Endothelial cell (in vitro differentiated cells): ENCODE results near the gene ODAD2. TPM values are rescaled to one million over a fixed set of nuclear protein-coding genes. Genes with fewer than 3 reads are reported as not detected.

ENCODE experiments used
- DNase-seq: peaks from one replicate; pipeline ENCODE4 v3.0.0; 2021; ENCODE audit warnings: low spot score
- H3K27ac Mint-ChIP-seq: one replicate; pipeline ENCODE4 v1.8.0; 2021; ENCODE audit warnings: mixed read lengths, inconsistent platforms; ENCODE audit not compliant: unreplicated experiment
- H3K27me3 Mint-ChIP-seq: one replicate; pipeline ENCODE4 v1.8.0; 2021; ENCODE audit warnings: mild to moderate bottlenecking, moderate library complexity, mixed read lengths, inconsistent platforms; ENCODE audit not compliant: unreplicated experiment
- H3K36me3 Mint-ChIP-seq: one replicate; pipeline ENCODE4 v1.8.0; 2021; ENCODE audit warnings: mild to moderate bottlenecking, low read depth, mixed read lengths, inconsistent platforms; ENCODE audit not compliant: unreplicated experiment
- H3K4me1 Mint-ChIP-seq: one replicate; pipeline ENCODE4 v1.8.0; 2021; ENCODE audit warnings: mild to moderate bottlenecking, mixed read lengths, inconsistent platforms; ENCODE audit not compliant: unreplicated experiment
- H3K4me3 Mint-ChIP-seq: one replicate; pipeline ENCODE4 v1.8.0; 2021; ENCODE audit warnings: mild to moderate bottlenecking, mixed read lengths, inconsistent platforms; ENCODE audit not compliant: unreplicated experiment
- H3K9me3 Mint-ChIP-seq: one replicate; pipeline ENCODE4 v1.8.0; 2021; ENCODE audit warnings: mixed read lengths, inconsistent platforms; ENCODE audit not compliant: unreplicated experiment
- CTCF ChIP-seq: fragments of 200-600 bp; sonication (generic); IDR thresholded peaks from one replicate; pipeline ENCODE4 v1.5.0; 2021; ENCODE audit warnings: antibody characterized with exemption; ENCODE audit not compliant: unreplicated experiment
- total RNA-seq: library from RNA; stranded (reverse); fragmentation: NEBNext Ultra II Directional; extraction: Animal tissue kit (Norgen Biotek cat#: 25700); gene quantifications from one replicate; pipeline ENCODE4 v1.2.1, GENCODE V29; 2021; ENCODE audit not compliant: unreplicated experiment

Gene ODAD2
- total RNA-seq, 1 donor from 2014 or later, result 3.9 TPM

- H3K9me3 Mint-ChIP-seq, result no peaks in the 10 kb centered on the region
- H3K4me1 Mint-ChIP-seq, result peaks cover 15% of the 10 kb centered on the region
- DNase-seq, result no peak
- H3K36me3 Mint-ChIP-seq, result no peaks in the 10 kb centered on the region
- no peak for TF ChIP-seq CTCF
- peaks cover 2% of the 10 kb centered on the region for H3K27me3 Mint-ChIP-seq
- H3K27ac Mint-ChIP-seq, result no peak overlapping the region
- no peak overlapping the region for H3K4me3 Mint-ChIP-seq
Measured at GRCh38 chr10:28010821-28011220, 11.9 kb upstream of the ODAD2 start.

GRCh38 chr10:28008054-28008453 is 9.2 kb upstream of the ODAD2 start:
- no peaks in the 10 kb centered on the region for H3K36me3 Mint-ChIP-seq
- peaks cover 2% of the 10 kb centered on the region for H3K27me3 Mint-ChIP-seq
- no peak overlapping the region for H3K27ac Mint-ChIP-seq
- H3K4me1 Mint-ChIP-seq, result peaks cover 15% of the 10 kb centered on the region
- no peak for DNase-seq
- no peaks in the 10 kb centered on the region for H3K9me3 Mint-ChIP-seq
- no peak for TF ChIP-seq CTCF
- no peak overlapping the region for H3K4me3 Mint-ChIP-seq

- Mint-ChIP-seq H3K4me3 (no peak overlapping the region), H3K27me3 (peaks cover 1% of the 10 kb centered on the region), H3K4me1 (peaks cover 13% of the 10 kb centered on the region), H3K9me3 (no peaks in the 10 kb centered on the region), H3K27ac (no peak overlapping the region), H3K36me3 (no peaks in the 10 kb centered on the region)
- TF ChIP-seq CTCF, result no peak
- DNase-seq, result no peak
Measured at GRCh38 chr10:28001353-28001752, 2.5 kb upstream of the ODAD2 start.

GRCh38 chr10:27998178-27998953 is 513 bp downstream of the ODAD2 start:
- Mint-ChIP-seq H3K27ac (peak overlapping the region; percentile 62), H3K36me3 (no peaks in the 10 kb centered on the region), H3K4me1 (peaks cover 23% of the 10 kb centered on the region), H3K4me3 (peak overlapping the region; percentile 96), H3K9me3 (no peaks in the 10 kb centered on the region), H3K27me3 (peaks cover 1% of the 10 kb centered on the region)
- TF ChIP-seq CTCF, result no peak
- peak; percentile 53 for DNase-seq

GRCh38 chr10:27997865-27998177 is 1.1 kb downstream of the ODAD2 start:
- peaks cover 1% of the 10 kb centered on the region for H3K27me3 Mint-ChIP-seq

More at GRCh38 chr10:27997865-27998177, 1.1 kb downstream of the ODAD2 start:
- TF ChIP-seq CTCF, result no peak
- peaks cover 23% of the 10 kb centered on the region for H3K4me1 Mint-ChIP-seq
- H3K27ac Mint-ChIP-seq, result peak overlapping the region; percentile 62
- H3K9me3 Mint-ChIP-seq, result no peaks in the 10 kb centered on the region
- H3K36me3 Mint-ChIP-seq, result no peaks in the 10 kb centered on the region
- DNase-seq, result no peak
- peak overlapping the region; percentile 90 for H3K4me3 Mint-ChIP-seq
